ENCODE results near the gene MOGAT3.

Gene MOGAT3

DNA sequence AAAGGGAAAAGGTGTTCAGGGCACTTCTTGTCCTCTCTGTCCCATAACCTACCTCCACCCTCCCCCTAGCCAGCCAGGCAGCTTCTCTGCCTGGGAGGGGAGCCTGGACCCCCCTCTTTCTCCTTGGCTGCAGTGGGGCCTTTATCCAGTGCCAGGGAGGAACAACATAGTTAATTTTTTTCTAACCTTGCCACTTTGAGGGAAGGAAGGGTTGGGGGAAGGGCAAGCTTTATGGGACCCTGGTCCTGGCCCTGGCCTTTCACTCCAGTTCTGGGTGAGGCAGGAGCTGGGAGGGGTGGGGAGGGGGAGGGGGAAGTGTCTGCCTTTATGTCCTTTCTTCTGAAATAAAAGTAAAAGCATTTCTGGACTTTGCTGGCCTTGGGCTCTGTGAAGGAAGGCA, 39.9 kb downstream of the MOGAT3 start:
- no peak for DNase-seq (ENCODE audit: low read depth in 2 of 2)

DNA sequence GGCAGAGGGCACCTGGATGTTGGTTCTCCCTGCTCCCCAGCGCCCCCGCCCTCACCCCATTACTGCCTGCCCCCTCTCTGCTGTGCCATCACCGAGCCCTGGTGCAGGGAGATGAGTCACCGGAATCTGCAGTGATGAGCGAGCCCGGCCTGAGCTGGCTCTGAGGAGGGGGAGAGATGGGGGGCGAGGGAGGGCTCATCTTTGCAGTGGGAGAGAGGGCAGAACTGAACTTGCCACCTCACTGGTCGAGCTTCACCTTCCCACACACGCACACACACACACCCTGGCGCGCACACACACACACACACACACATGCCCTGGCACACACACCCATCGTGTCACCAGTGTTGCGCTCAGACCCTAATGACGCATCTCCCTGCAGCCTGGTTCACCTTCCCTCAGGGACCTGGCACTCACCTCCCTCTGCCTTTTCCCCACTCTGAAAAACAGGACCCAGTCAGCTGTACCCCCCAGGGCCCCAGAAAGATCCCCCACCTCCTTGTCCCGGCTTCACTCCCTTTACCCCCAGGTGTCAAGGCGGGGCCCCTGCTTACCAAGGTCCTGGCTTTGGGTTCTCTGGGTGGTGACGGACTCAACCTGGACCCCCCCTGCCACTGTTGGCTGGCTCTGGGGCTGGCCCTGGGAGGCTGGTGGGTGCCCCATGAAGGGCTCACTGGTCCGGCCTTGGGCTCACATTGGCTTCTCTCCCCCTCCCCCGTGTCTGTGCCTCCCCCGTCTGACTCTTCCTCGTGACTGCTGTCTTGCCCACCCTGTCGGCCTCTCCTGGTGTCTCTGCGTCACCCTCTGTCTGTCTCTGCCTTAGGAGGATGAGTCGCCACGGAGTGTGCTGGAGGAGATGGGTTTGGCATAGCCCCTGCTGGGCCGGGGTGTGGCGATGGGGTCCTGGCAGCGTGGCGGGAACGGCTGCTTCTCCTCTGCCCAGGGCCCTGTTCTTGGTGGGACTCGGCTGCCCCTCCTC, 40.9 kb downstream of the MOGAT3 start:
- no peak for DNase-seq (ENCODE audit: low read depth in 2 of 2)

DNA sequence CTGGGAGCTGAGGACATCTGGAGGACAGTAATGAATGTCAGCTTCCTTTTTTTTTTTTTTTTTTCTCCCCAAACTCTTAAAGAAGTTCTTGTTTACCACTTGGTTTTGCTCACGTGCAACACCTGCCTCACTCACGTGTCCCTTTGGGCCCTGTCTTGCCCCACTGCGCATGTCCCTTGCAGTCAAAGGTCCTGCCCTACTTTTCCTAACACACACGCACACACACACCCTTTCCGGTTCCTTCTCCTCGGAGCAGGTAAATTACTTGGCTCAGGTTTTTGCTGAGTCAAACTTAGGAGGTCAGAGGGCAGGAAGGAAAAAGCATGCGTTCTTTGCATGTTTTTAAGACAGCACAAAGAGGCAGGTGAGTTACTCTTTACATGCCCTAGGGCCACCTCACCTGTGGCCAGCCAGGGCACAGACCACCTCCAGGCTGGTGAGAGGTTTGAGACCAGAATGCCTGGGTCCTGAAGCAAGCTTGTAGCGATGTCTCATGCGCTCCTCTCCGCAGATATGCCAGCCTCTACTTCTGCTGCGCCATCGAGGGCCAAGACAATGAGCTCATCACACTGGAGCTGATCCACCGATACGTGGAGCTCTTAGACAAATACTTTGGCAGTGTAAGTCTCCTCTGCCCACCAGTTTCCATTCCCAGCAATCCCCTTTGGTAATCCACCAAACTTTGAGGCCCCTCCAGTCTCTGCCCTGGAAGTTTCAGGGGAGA, 43.8 kb downstream of the MOGAT3 start:
- no peak for DNase-seq (ENCODE audit: low read depth in 2 of 2)

DNA sequence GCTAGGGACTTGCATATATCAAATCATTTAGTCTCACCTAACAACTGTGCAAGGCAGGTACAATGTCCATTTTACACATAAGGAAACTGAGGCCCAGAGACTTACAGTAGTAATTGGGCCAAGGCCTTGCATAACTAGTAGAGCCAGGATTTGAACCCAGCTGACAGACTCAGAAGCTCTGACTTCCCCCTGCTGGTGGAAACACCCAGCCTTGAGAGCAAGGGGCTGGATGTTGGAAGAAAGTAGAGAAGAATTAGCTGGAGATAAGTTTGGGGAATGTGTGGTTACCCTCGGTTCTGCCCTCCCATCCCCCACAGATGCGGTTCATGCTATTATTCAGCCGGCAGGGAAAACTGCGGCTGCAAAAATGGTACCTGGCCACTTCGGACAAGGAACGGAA, 44.6 kb downstream of the MOGAT3 start:
- no peak for DNase-seq (ENCODE audit: low read depth in 2 of 2)

DNA sequence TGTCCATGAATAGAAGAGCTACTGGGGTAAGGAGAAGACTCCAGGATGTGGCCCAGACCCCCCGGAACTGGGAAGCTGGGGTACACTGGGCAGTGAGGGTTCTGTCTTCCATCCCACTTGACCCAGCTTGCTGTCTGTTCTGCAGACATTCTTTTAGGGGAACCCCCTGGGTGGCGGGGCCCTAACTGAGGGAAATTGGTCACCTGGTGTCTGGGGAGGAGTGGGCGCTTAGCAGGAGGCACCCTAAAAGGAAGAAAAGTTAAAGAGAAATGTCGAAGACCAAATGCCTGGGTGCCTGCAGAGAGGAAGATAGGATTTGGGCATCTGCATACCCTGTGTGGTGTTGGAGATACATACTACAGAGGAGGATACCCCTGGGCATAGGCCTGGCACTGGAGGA, 45.5 kb downstream of the MOGAT3 start:
- DNase-seq (ENCODE audit: low read depth in 2 of 2): no peak

DNA sequence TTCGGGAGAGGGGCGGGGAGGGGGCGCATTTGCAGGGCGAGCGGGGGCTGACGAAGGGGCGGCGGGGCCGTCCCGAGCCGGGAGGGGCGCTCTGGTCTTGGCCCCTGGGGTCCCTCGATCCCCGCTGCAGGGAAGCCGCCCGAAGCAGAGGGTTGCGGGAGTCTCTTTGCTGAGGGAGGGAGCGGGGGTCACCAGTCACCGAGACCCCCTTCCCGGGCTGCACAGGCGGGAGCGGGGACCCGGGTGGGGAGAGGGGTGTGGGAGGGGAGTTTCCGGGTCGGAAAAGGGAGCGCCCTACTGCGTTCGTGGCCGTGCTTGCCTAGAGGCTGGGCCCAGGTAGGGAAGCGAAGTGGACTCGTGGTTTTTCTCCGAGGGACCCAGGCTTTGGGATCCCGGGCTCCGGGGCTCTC, 46.1 kb downstream of the MOGAT3 start:
- DNase-seq (ENCODE audit: low read depth in 2 of 2): no peak

DNA sequence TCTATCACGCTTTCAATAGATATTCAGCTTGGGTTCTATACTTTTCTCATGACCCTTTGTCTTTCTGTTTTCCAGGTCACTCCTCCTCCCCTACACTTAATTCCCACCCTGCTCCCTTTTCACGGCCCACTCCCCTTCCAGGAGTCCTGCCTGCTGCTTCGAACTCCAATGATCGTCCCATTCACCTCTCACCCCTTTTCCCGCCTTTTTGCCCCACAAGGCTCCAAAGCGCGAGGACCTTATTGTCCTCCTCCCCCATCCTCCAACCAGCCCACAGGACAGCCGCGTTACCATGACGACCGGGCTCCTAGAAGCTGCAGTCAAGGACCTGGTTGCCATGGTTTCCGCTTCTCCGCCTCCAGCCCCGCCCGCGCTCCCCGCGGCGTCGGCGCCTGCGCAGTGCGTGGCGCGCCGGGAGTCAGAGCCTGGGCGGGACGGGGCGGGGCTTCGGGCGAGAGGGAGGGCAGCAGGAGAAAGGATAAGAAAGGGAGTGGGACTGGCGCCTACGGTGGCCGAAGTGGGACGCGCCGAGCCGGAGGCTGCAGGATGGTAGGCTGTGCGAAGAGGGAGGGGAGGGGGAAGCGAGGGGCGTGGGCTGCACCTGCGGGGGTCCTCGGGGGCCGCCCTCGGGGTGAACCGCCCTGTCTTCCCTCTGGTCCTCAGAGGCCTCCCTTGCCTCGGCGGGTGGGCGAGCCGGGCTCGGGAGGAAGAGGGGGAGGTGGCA, 46.7 kb downstream of the MOGAT3 start, which contains the start of gene AP1S1:
TSS of gene AP1S1 (plus strand) at position 508 of the 724 bp plus-strand sequence. CDS start at position 547, 39 bp downstream.
- DNase-seq (ENCODE audit: low read depth in 2 of 2): peak; percentile 93 to 94

DNA sequence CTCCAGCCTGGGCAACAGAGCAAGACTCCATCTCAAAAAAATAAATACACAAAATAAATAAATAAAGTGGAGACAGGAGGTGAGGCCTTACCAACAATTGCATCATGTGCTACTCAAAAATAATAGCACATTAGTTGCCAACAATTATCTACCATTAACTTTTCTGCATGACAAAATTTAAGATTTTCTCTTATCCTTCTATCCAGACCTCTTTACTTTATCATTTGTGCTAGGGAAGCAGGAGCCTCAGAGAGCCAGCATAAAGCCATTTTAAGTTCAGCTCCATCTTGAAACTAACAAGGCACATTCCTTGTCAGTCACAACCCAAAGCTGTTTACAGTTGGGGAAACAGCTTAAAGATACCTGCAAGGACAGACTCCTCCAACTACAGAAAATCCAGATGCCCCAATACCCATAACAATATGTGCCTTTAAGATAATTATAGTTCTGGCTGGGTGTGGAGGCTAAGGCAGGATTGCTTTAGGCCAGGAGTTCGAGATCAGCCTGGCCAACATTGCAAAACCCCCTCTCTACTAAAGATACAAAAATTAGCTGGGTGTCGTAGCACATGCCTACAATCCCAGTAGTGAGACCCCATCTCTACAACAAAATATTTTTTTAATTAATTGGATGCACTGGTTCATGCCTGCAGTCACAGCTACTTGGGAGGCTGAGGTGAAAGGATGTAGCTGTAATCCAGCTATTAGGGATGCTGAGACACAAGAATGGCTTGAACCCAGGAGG, 48.8 kb downstream of the MOGAT3 start:
- DNase-seq (ENCODE audit: low read depth in 2 of 2): no peak
